MCF 10A (cell line): ENCODE data around the gene MTA2. TPM values are rescaled to one million over a fixed set of nuclear protein-coding genes. Genes with fewer than 3 reads are reported as not detected.

ENCODE experiments used
- BruUV-seq: library from RNA; stranded (reverse); fragments of 400-500 nt; replicated peaks from 2 replicates; lab custom pipeline; 2021; lab: Mats Ljungman, UMichigan
- CTCF ChIA-PET: fragments of 300-600 bp; sonication (Branson Sonifier 250); formaldehyde crosslinking; extraction: SDS; loops from one replicate; lab custom pipeline; 2021; ENCODE audit warnings: antibody characterized with exemption, inconsistent platforms; lab: Yijun Ruan, JAX
- POLR2A ChIA-PET: fragments of 300-600, 350-650 bp; sonication (Branson Sonifier 250); formaldehyde crosslinking; extraction: SDS; loops from one replicate; lab custom pipeline; 2020; ENCODE audit warnings: antibody characterized with exemption, inconsistent platforms; lab: Yijun Ruan, JAX
- DNase-seq: peaks from one replicate; pipeline ENCODE4 v3.0.0-alpha.2; 2018; ENCODE audit not compliant: unreplicated experiment
- H3K27ac Mint-ChIP-seq: one replicate; pipeline ENCODE4 v1.8.0; 2022; ENCODE audit warnings: mild to moderate bottlenecking, low read depth, mixed read lengths; ENCODE audit not compliant: unreplicated experiment
- H3K27me3 Mint-ChIP-seq: one replicate; pipeline ENCODE4 v1.8.0; 2022; ENCODE audit warnings: mixed read lengths; ENCODE audit not compliant: insufficient read depth, unreplicated experiment
- H3K36me3 Mint-ChIP-seq: one replicate; pipeline ENCODE4 v1.8.0; 2022; ENCODE audit warnings: mild to moderate bottlenecking, moderate library complexity, mixed read lengths; ENCODE audit not compliant: insufficient read depth, unreplicated experiment
- H3K4me1 Mint-ChIP-seq: one replicate; pipeline ENCODE4 v1.8.0; 2022; ENCODE audit warnings: mixed read lengths; ENCODE audit not compliant: insufficient read depth, unreplicated experiment
- H3K4me3 Mint-ChIP-seq: one replicate; pipeline ENCODE4 v1.8.0; 2022; ENCODE audit warnings: mild to moderate bottlenecking, moderate library complexity, mixed read lengths; ENCODE audit not compliant: unreplicated experiment
- H3K9me3 Mint-ChIP-seq: one replicate; pipeline ENCODE4 v1.8.0; 2022; ENCODE audit warnings: mixed read lengths; ENCODE audit not compliant: unreplicated experiment
- intact Hi-C: fragments of 100-400 bp; cut with micrococcal nuclease; formaldehyde crosslinking; loops from 2 replicates; pipeline ENCODE4 v1.14.1; 2022
- total RNA-seq: library from RNA; stranded (reverse); gene quantifications from 2 replicates; pipeline ENCODE4 v1.2.3, GENCODE V29; 2022
- TF ChIP-seq, protein P1 (sequence below): fragments of 200-600 bp; IDR thresholded peaks from one replicate; pipeline ENCODE4 v1.8.0; 2022; ENCODE audit warnings: antibody characterized with exemption, mild to moderate bottlenecking; ENCODE audit not compliant: unreplicated experiment

Gene MTA2
- total RNA-seq, 1 experiment from 2014 or later, result 176 TPM

GRCh38 chr11:62569611-62570010, 32.1 kb downstream of the MTA2 start:
- CTCF ChIA-PET, result interaction anchor here (0.7 to 2.3 kb wide), 9 partner anchors 9 to 221 kb away, joined by 3 to 14 read pairs (median 4); partner anchors contain the start of gene AHNAK
- H3K27ac Mint-ChIP-seq, result no peak overlapping the region
- BruUV-seq, result no TSS peak
- DNase-seq, result no peak
- TF ChIP-seq, protein P1, sequence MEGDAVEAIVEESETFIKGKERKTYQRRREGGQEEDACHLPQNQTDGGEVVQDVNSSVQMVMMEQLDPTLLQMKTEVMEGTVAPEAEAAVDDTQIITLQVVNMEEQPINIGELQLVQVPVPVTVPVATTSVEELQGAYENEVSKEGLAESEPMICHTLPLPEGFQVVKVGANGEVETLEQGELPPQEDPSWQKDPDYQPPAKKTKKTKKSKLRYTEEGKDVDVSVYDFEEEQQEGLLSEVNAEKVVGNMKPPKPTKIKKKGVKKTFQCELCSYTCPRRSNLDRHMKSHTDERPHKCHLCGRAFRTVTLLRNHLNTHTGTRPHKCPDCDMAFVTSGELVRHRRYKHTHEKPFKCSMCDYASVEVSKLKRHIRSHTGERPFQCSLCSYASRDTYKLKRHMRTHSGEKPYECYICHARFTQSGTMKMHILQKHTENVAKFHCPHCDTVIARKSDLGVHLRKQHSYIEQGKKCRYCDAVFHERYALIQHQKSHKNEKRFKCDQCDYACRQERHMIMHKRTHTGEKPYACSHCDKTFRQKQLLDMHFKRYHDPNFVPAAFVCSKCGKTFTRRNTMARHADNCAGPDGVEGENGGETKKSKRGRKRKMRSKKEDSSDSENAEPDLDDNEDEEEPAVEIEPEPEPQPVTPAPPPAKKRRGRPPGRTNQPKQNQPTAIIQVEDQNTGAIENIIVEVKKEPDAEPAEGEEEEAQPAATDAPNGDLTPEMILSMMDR, result no peak
- no peak overlapping the region for H3K4me3 Mint-ChIP-seq
- peaks cover 42% of the 10 kb centered on the region for H3K4me1 Mint-ChIP-seq
- no peaks in the 10 kb centered on the region for H3K27me3 Mint-ChIP-seq
- H3K36me3 Mint-ChIP-seq, result peaks cover 95% of the 10 kb centered on the region
- intact Hi-C loops, result loop anchor here (5.0 kb wide), 1 partner anchor 43 kb away; the partner anchor contains the start of genes EML3 and ROM1
- POLR2A ChIA-PET, result interaction anchor here (0.6 to 6.9 kb wide), 10 partner anchors 9 to 220 kb away, joined by 3 to 164 read pairs (median 4); partner anchors contain the start of genes INTS5 and TUT1
- no peaks in the 10 kb centered on the region for H3K9me3 Mint-ChIP-seq

GRCh38 chr11:62567018-62567633, 34.5 kb downstream of the MTA2 start:
- ChIA-PET CTCF (interaction anchor here (1.1 to 1.3 kb wide), 3 partner anchors 25 to 122 kb away, joined by 3 to 4 read pairs (median 3); partner anchors contain the start of gene LRRN4CL), POLR2A (interaction anchor here (0.5 to 1.5 kb wide), 5 partner anchors 10 to 77 kb away, joined by 3 to 8 read pairs (median 3); partner anchors contain the start of gene TUT1)
- intact Hi-C loops, result no loop called here
- Mint-ChIP-seq H3K9me3 (no peaks in the 10 kb centered on the region), H3K4me1 (peaks cover 38% of the 10 kb centered on the region), H3K36me3 (peaks cover 100% of the 10 kb centered on the region), H3K27ac (peak overlapping the region; percentile 77), H3K27me3 (no peaks in the 10 kb centered on the region), H3K4me3 (no peak overlapping the region)
- BruUV-seq, result no TSS peak
- no peak for DNase-seq
- TF ChIP-seq, protein P1, result no peak

DNA sequence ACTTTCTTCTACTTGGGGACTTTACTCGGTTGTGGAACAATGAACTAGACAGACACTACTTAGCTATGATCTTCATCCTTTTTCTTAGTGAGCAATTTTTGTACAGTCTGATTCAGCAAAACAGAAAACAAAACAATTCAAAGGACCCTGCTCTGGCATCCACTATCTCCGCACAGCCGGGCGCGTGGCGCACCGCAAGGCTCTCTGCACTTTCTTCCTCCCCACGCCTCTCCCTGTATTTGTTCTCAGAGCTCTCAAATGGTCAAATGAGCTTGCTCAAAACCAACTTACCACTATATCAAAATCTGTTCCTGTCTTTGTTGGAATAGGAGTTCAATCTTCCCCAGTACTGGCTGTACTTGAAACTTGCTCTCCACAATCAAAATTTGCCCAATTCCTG, 35.4 kb downstream of the MTA2 start:
- TF ChIP-seq, protein P1, result no peak
- H3K9me3 Mint-ChIP-seq, result no peaks in the 10 kb centered on the region
- peaks cover 98% of the 10 kb centered on the region for H3K36me3 Mint-ChIP-seq
- H3K4me3 Mint-ChIP-seq, result no peak overlapping the region
- BruUV-seq, result no TSS peak
- peaks cover 37% of the 10 kb centered on the region for H3K4me1 Mint-ChIP-seq
- no peak for DNase-seq
- intact Hi-C loops, result no loop called here
- ChIA-PET POLR2A (interaction anchor here (1.1 to 1.8 kb wide), 3 partner anchors 9 to 21 kb away, joined by 3 to 8 read pairs (median 8); partner anchors contain the start of gene AHNAK), CTCF (interaction anchor here (0.6 to 2.0 kb wide), 7 partner anchors 45 to 215 kb away, joined by 3 to 6 read pairs (median 3); partner anchors contain the start of genes LRRN4CL and POLR2G)
- H3K27ac Mint-ChIP-seq, result peak overlapping the region; percentile 74
- H3K27me3 Mint-ChIP-seq, result no peaks in the 10 kb centered on the region
